GM12875 (cell line): ENCODE measurements around the gene LIG1.

Experiments used
- H3K4me3 ChIP-seq: one replicate; pipeline ENCODE4 v1.5.1; 2011; ENCODE audit warnings: low read depth, low read length, control low read depth
- CTCF ChIP-seq: IDR thresholded peaks from 2 replicates; pipeline ENCODE4 v1.5.1; 2011; ENCODE audit warnings: low read depth, mild to moderate bottlenecking, control low read depth, inconsistent platforms, low read length, moderate library complexity, borderline replicate concordance; ENCODE audit not compliant: insufficient read depth

LIG1 gene

GRCh38 chr19:48181505-48181904, 11.4 kb upstream of the LIG1 start:
- no peak for TF ChIP-seq CTCF
- no peak overlapping the region for H3K4me3 ChIP-seq

- TF ChIP-seq CTCF: no peak
Measured at GRCh38 chr19:48176226-48176625, 6.1 kb upstream of the LIG1 start.

GRCh38 chr19:48175578-48175977, 5.4 kb upstream of the LIG1 start:
- no peak for TF ChIP-seq CTCF
- no peak overlapping the region for H3K4me3 ChIP-seq

More at GRCh38 chr19:48176226-48176625, 6.1 kb upstream of the LIG1 start:
- H3K4me3 ChIP-seq: no peak overlapping the region

- H3K4me3 ChIP-seq: no peak overlapping the region
- no peak for TF ChIP-seq CTCF
Measured at GRCh38 chr19:48174445-48175030, 4.4 kb upstream of the LIG1 start.

GRCh38 chr19:48171710-48172109, 1.6 kb upstream of the LIG1 start:
- TF ChIP-seq CTCF: no peak
- no peak overlapping the region for H3K4me3 ChIP-seq

- no peak for TF ChIP-seq CTCF
- H3K4me3 ChIP-seq: peak overlapping the region; percentile 79
Measured at GRCh38 chr19:48170817-48171347, 738 bp upstream of the LIG1 start.

- H3K4me3 ChIP-seq: peak overlapping the region; percentile 79
- no peak for TF ChIP-seq CTCF
Measured at GRCh38 chr19:48169578-48169938, 586 bp downstream of the LIG1 start.
